Liver (tissue), 9 donors: ENCODE measurements around the gene B4GALNT3. TPM values are rescaled to one million over a fixed set of nuclear protein-coding genes. Genes with fewer than 3 reads are reported as not detected.

Experiments used
- DNase-seq: peaks from one replicate; pipeline ENCODE4 v3.0.0-alpha.2; 2017; ENCODE audit warnings: low spot score
- H3K27ac ChIP-seq, 2 donors: one replicate each; pipeline ENCODE4 v1.7.0; 2013; ENCODE audit warnings: inconsistent platforms in 2 of 2, low read length in 2 of 2, control low read depth in 1 of 2, low read depth in 1 of 2, mild to moderate bottlenecking in 1 of 2
- H3K27me3 ChIP-seq, 4 donors: one replicate each; pipeline versions ENCODE4 v1.6.1 to v1.7.0; 2013; ENCODE audit warnings: low read length in 3 of 4, inconsistent platforms in 1 of 4, mild to moderate bottlenecking in 1 of 4, moderate library complexity in 1 of 4; ENCODE audit not compliant: control insufficient read depth in 4 of 4, insufficient read depth in 4 of 4
- H3K36me3 ChIP-seq, 4 donors: one replicate each; pipeline versions ENCODE4 v1.6.1 to v1.7.0; 2013; ENCODE audit warnings: low read length in 3 of 4, mild to moderate bottlenecking in 3 of 4, low read depth in 1 of 4, moderate library complexity in 1 of 4; ENCODE audit not compliant: control insufficient read depth in 4 of 4, insufficient read depth in 3 of 4
- H3K4me1 ChIP-seq, 4 donors: one replicate each; pipeline versions ENCODE4 v1.6.1 to v1.7.0; 2013; ENCODE audit warnings: low read length in 3 of 4, mild to moderate bottlenecking in 3 of 4, moderate library complexity in 1 of 4; ENCODE audit not compliant: control insufficient read depth in 4 of 4, insufficient read depth in 4 of 4
- H3K4me3 ChIP-seq, 3 donors: one replicate each; pipeline versions ENCODE4 v1.6.1 to v1.7.0; 2013; ENCODE audit warnings: low read length in 3 of 3, control low read depth in 1 of 3, low read depth in 1 of 3, mild to moderate bottlenecking in 1 of 3
- H3K9ac ChIP-seq, 2 donors: one replicate each; pipeline ENCODE4 v1.7.0; 2013; ENCODE audit warnings: low read length in 2 of 2, mild to moderate bottlenecking in 2 of 2, moderate library complexity in 2 of 2, control low read depth in 1 of 2, low read depth in 1 of 2
- H3K9me3 ChIP-seq, 4 donors: one replicate each; pipeline versions ENCODE4 v1.6.1 to v1.7.0; 2013; ENCODE audit warnings: low read length in 3 of 4; ENCODE audit not compliant: control insufficient read depth in 4 of 4
- EGR1 ChIP-seq, 2 donors: IDR thresholded peaks; 2 replicates each; pipeline ENCODE4 v1.6.1; 2016 to 2018; ENCODE audit warnings: antibody characterized with exemption in 2 of 2, low read depth in 2 of 2
- FOXA1 ChIP-seq: IDR thresholded peaks from 2 replicates; pipeline ENCODE4 v1.6.1; 2016; ENCODE audit warnings: antibody characterized with exemption
- FOXA2 ChIP-seq: IDR thresholded peaks from 2 replicates; pipeline ENCODE4 v1.6.1; 2016; ENCODE audit warnings: antibody characterized with exemption
- HNF4A ChIP-seq, 2 donors: conservative IDR thresholded peaks; 2 replicates each; pipeline ENCODE4 v1.6.1; 2016; ENCODE audit warnings: antibody characterized with exemption in 2 of 2, mild to moderate bottlenecking in 2 of 2
- HNF4G ChIP-seq: IDR thresholded peaks from 2 replicates; pipeline ENCODE4 v1.6.1; 2016; ENCODE audit warnings: antibody characterized with exemption
- JUND ChIP-seq, 2 donors: IDR thresholded peaks; 2 replicates each; pipeline ENCODE4 v1.6.1; 2016; ENCODE audit warnings: antibody characterized with exemption in 2 of 2
- NR2F2 ChIP-seq: IDR thresholded peaks from 2 replicates; pipeline ENCODE4 v1.6.1; 2016; ENCODE audit warnings: antibody characterized with exemption
- RAD21 ChIP-seq, 2 donors: IDR thresholded peaks; 2 replicates each; pipeline ENCODE4 v1.6.1; 2016; ENCODE audit warnings: antibody characterized with exemption in 2 of 2, mild to moderate bottlenecking in 2 of 2
- RXRA ChIP-seq, 2 donors: IDR thresholded peaks; 2 replicates each; pipeline ENCODE4 v1.6.1; 2017 to 2018; ENCODE audit warnings: antibody characterized with exemption in 2 of 2, mild to moderate bottlenecking in 1 of 2
- SP1 ChIP-seq: IDR thresholded peaks from 2 replicates; pipeline ENCODE4 v1.6.1; 2018; ENCODE audit warnings: antibody characterized with exemption, mild to moderate bottlenecking
- TAF1 ChIP-seq: conservative IDR thresholded peaks from 2 replicates; pipeline ENCODE4 v1.6.1; 2016; ENCODE audit warnings: antibody characterized with exemption, mild to moderate bottlenecking
- YY1 ChIP-seq: IDR thresholded peaks from 2 replicates; pipeline ENCODE4 v1.6.1; 2016; ENCODE audit warnings: antibody characterized with exemption, mild to moderate bottlenecking
- WGBS: extraction: QIAGEN DNeasy Blood & Tissue Kit; methylation state at CpG from one replicate; pipeline ENCODE4 v1.1.7; 2013; 5-methylcytosine and 5-hydroxymethylcytosine counted together
- polyA plus RNA-seq, 2 donors: library from polyadenylated mRNA; stranded (reverse) in 1 of 2; unstranded in 1 of 2; fragments of 200-250 nt in 1 of 2; fragments of >200 nt in 1 of 2; fragmentation: Nextera tagmentation in 1 of 2; extraction: Ambion mirVana in 1 of 2; gene quantifications; one replicate each; pipeline versions ENCODE4 v1.2.1 to v1.2.3, GENCODE V29; 2013 to 2015
- total RNA-seq, 2 donors: library from RNA; depleted of rRNA; stranded (reverse); fragments of >200 nt; gene quantifications; one replicate each; pipeline ENCODE4 v1.2.3, GENCODE V29; 2014
- TF ChIP-seq, protein P1 (sequence below): fragments of 150-350 bp; IDR thresholded peaks from 2 replicates; pipeline ENCODE4 v1.5.1; 2017; ENCODE audit warnings: improper control_type of control experiment, low read depth, low read length; ENCODE audit not compliant: missing input control
- TF ChIP-seq, protein P2 (sequence below): IDR thresholded peaks from 2 replicates; pipeline ENCODE4 v1.6.1; 2016; ENCODE audit warnings: antibody characterized with exemption
- TF ChIP-seq, protein P3 (sequence below): IDR thresholded peaks from 2 replicates; pipeline ENCODE4 v1.6.1; 2016; ENCODE audit warnings: antibody characterized with exemption
- TF ChIP-seq, protein P4 (sequence below): IDR thresholded peaks from 2 replicates; pipeline ENCODE4 v1.6.1; 2016; ENCODE audit warnings: antibody characterized with exemption, mild to moderate bottlenecking
- TF ChIP-seq, protein P5 (sequence below): IDR thresholded peaks from 2 replicates; pipeline ENCODE4 v1.6.1; 2016; ENCODE audit warnings: antibody characterized with exemption
- donor health status: healthy.
- donor health status: healthy.
- donor health status: healthy.
- donor health status: healthy.
- donor health status: healthy.

B4GALNT3 gene
- total and polyA plus RNA-seq, 4 donors: 0.09 to 0.25 (median 0.14) TPM; not detected in 1

DNA sequence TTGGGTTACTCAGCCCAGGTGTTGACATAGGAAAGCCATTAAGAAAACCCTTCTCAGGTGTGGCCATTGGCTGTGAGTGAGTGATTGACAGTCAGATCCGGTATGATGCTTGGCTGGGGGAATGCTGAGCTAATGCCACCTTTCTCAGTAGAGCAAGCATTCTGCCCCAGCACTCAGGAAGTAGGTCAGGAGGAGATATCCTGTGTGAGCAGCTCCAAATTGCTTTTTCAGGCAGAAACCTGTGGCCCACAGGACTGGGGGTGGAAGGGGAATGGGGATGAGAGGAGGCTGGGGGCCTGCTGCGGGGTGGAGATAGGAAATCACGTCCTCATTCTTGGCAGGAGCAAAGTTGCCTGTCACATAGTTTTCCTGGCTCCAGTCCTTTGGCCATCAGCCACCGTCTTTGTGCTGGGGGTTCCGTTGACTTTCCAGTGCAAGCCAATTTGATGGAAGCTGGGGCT, 147.8 kb downstream of the B4GALNT3 start:
- 21% methylated on average over 5 of the region's 5 CpGs for WGBS
- Histone ChIP-seq H3K4me3 (no peak overlapping the region), H3K27ac (peak overlapping the region in 1 of 2 donors; percentile 19), H3K27me3 (no peaks in the 10 kb centered on the region), H3K4me1 (peaks cover 14 to 35% (median 24%) of the 10 kb centered on the region in 4 donors), H3K9ac (no peak overlapping the region), H3K9me3 (no peaks in the 10 kb centered on the region), H3K36me3 (no peaks in the 10 kb centered on the region)
- peak; percentile 71 for TF ChIP-seq NR2F2
- peak in 1 of 2 donors; percentile 4 for TF ChIP-seq RXRA (IDR thresholded peaks at IDR 0.05)
- peak in 1 of 2 donors; percentile 34 for TF ChIP-seq RAD21 (IDR thresholded peaks at IDR 0.05)
- TF ChIP-seq HNF4A (conservative IDR thresholded peaks at IDR 0.05): no peak
- DNase-seq: no peak

DNA sequence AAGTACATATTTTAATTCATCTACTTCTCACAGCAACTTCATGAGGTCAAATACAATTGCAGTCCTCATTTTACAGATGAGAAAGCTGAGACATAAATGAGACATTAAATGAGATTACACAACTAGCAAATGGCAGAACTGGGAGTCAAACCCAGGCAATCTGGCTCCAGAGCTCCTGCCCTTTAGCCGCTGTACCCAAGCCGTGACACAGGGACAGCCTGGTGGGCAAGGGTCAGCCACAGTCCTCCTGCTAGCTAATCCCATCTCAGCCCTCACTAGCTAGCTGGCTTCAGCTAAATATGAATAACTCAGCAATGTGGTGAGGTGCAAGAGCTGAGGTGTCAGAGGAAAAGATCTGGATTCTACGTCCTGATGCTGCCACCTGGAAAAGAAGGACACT, 148.7 kb downstream of the B4GALNT3 start:
- Histone ChIP-seq H3K36me3 (no peaks in the 10 kb centered on the region), H3K27me3 (no peaks in the 10 kb centered on the region), H3K9ac (no peak overlapping the region), H3K4me1 (peaks cover 14 to 36% (median 24%) of the 10 kb centered on the region in 4 donors), H3K27ac (no peak overlapping the region), H3K9me3 (no peaks in the 10 kb centered on the region), H3K4me3 (no peak overlapping the region)
- TF ChIP-seq RXRA (IDR thresholded peaks at IDR 0.05) (peak in 1 of 2 donors; percentile 70), RAD21 (IDR thresholded peaks at IDR 0.05) (no peak), SP1 (peak; percentile 37), HNF4A (conservative IDR thresholded peaks at IDR 0.05) (peak; percentile 66 to 83)
- TF ChIP-seq, protein P1, sequence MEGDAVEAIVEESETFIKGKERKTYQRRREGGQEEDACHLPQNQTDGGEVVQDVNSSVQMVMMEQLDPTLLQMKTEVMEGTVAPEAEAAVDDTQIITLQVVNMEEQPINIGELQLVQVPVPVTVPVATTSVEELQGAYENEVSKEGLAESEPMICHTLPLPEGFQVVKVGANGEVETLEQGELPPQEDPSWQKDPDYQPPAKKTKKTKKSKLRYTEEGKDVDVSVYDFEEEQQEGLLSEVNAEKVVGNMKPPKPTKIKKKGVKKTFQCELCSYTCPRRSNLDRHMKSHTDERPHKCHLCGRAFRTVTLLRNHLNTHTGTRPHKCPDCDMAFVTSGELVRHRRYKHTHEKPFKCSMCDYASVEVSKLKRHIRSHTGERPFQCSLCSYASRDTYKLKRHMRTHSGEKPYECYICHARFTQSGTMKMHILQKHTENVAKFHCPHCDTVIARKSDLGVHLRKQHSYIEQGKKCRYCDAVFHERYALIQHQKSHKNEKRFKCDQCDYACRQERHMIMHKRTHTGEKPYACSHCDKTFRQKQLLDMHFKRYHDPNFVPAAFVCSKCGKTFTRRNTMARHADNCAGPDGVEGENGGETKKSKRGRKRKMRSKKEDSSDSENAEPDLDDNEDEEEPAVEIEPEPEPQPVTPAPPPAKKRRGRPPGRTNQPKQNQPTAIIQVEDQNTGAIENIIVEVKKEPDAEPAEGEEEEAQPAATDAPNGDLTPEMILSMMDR: no peak
- DNase-seq: no peak
- WGBS: 46% methylated on average over 3 of the region's 3 CpGs

DNA sequence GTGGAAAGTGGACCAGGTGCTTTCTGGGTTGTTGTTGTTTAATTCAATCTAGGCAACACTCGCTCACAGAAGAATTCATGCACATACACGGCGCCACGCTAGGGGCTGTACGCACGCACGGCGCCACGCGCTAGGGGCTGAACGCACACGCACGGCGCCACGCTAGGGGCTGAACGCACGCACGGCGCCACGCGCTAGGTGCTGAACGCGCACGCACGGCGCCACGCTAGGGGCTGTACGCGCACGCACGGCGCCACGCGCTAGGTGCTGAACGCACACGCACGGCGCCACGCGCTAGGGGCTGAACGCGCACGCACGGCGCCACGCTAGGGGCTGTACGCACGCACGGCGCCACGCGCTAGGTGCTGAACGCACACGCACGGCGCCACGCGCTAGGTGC, 149.2 kb downstream of the B4GALNT3 start:
- Histone ChIP-seq H3K9me3 (no peaks in the 10 kb centered on the region), H3K27ac (peak overlapping the region in 1 of 2 donors; percentile 45), H3K4me1 (peaks cover 14 to 36% (median 24%) of the 10 kb centered on the region in 4 donors), H3K27me3 (no peaks in the 10 kb centered on the region), H3K9ac (no peak overlapping the region), H3K4me3 (no peak overlapping the region), H3K36me3 (no peaks in the 10 kb centered on the region)
- no peak for DNase-seq
- WGBS: 98% methylated on average over 58 of the region's 58 CpGs
- TF ChIP-seq SP1: no peak
- TF ChIP-seq, protein P2, sequence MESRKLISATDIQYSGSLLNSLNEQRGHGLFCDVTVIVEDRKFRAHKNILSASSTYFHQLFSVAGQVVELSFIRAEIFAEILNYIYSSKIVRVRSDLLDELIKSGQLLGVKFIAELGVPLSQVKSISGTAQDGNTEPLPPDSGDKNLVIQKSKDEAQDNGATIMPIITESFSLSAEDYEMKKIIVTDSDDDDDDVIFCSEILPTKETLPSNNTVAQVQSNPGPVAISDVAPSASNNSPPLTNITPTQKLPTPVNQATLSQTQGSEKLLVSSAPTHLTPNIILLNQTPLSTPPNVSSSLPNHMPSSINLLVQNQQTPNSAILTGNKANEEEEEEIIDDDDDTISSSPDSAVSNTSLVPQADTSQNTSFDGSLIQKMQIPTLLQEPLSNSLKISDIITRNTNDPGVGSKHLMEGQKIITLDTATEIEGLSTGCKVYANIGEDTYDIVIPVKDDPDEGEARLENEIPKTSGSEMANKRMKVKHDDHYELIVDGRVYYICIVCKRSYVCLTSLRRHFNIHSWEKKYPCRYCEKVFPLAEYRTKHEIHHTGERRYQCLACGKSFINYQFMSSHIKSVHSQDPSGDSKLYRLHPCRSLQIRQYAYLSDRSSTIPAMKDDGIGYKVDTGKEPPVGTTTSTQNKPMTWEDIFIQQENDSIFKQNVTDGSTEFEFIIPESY: no peak
- TF ChIP-seq, protein P3, sequence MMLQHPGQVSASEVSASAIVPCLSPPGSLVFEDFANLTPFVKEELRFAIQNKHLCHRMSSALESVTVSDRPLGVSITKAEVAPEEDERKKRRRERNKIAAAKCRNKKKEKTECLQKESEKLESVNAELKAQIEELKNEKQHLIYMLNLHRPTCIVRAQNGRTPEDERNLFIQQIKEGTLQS: no peak
- TF ChIP-seq, protein P4, sequence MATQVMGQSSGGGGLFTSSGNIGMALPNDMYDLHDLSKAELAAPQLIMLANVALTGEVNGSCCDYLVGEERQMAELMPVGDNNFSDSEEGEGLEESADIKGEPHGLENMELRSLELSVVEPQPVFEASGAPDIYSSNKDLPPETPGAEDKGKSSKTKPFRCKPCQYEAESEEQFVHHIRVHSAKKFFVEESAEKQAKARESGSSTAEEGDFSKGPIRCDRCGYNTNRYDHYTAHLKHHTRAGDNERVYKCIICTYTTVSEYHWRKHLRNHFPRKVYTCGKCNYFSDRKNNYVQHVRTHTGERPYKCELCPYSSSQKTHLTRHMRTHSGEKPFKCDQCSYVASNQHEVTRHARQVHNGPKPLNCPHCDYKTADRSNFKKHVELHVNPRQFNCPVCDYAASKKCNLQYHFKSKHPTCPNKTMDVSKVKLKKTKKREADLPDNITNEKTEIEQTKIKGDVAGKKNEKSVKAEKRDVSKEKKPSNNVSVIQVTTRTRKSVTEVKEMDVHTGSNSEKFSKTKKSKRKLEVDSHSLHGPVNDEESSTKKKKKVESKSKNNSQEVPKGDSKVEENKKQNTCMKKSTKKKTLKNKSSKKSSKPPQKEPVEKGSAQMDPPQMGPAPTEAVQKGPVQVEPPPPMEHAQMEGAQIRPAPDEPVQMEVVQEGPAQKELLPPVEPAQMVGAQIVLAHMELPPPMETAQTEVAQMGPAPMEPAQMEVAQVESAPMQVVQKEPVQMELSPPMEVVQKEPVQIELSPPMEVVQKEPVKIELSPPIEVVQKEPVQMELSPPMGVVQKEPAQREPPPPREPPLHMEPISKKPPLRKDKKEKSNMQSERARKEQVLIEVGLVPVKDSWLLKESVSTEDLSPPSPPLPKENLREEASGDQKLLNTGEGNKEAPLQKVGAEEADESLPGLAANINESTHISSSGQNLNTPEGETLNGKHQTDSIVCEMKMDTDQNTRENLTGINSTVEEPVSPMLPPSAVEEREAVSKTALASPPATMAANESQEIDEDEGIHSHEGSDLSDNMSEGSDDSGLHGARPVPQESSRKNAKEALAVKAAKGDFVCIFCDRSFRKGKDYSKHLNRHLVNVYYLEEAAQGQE: no peak
- TF ChIP-seq RXRA (IDR thresholded peaks at IDR 0.05): no peak
- TF ChIP-seq TAF1: no peak
- TF ChIP-seq YY1: no peak
- no peak for TF ChIP-seq HNF4A (conservative IDR thresholded peaks at IDR 0.05)
- no peak for TF ChIP-seq JUND (IDR thresholded peaks at IDR 0.05)
- no peak for TF ChIP-seq HNF4G
- no peak for TF ChIP-seq FOXA1
- TF ChIP-seq, protein P5, sequence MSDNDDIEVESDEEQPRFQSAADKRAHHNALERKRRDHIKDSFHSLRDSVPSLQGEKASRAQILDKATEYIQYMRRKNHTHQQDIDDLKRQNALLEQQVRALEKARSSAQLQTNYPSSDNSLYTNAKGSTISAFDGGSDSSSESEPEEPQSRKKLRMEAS: no peak
- TF ChIP-seq, protein P1: no peak
- no peak for TF ChIP-seq EGR1 (IDR thresholded peaks at IDR 0.05; ENCODE audit: low read depth in 2 of 2)
- no peak for TF ChIP-seq RAD21 (IDR thresholded peaks at IDR 0.05)
- no peak for TF ChIP-seq FOXA2
- no peak for TF ChIP-seq NR2F2
